Cerebellar nuclear complex (tissue), 1 donor: ENCODE measurements around the gene MUC13.

Source experiments
- DNase-seq, 2 experiments: peaks; one replicate each; lab custom pipeline; 2025; lab: John Stamatoyannopoulos, UW

MUC13 gene

DNA sequence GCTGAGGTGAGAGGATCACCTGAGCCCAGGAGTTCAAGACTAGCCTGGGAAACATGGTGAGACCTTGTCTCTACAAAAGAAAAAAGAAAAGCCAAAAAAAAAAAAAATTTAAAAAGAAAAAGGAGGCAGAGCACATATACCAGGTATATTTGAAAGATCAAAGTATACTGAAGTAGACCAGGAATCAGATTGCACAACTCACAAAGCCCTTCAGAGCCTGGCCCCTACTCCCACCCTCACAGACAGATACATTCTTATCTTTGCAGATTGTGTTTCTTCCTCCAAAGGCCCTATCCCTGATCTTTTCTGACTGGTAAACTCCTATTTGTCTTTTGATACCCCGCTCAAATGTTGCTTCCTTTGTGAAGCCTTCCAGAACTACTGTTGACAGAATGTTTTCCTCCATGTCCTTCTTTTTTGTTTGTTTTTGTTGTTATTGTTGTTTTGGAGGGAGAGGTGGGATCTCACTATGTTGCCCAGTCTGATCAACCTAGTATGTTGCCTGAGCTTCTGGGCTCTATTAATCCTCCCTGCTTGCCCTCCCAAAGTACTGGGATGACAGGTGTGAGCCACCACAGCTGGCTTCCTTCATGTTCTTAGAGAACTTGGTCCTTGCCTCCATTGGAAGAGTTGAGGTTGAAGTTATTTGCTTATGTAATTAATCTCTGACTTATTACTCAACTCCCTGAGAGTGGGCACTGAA, 37.6 kb downstream of the MUC13 start:
- DNase-seq = no peak

DNA sequence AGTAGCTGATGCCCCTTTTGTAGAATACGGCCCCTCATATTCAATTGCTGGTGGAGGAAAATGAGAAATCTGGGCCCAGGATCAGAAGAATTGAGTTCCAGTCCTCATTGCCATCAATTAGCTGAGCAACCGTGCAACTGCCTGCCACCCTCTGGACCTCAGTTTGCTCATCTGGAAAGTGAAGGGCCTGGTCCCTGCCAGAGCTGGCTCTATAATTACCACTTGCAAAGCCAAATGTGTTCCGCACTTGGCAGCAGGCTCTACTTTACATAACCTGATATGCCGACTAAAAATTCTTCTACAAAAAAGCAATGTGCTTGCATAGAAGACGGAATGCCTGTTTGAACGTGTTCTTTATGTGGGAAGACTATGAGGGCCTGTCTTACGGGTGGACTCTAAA, 38.8 kb downstream of the MUC13 start:
- no peak for DNase-seq

DNA sequence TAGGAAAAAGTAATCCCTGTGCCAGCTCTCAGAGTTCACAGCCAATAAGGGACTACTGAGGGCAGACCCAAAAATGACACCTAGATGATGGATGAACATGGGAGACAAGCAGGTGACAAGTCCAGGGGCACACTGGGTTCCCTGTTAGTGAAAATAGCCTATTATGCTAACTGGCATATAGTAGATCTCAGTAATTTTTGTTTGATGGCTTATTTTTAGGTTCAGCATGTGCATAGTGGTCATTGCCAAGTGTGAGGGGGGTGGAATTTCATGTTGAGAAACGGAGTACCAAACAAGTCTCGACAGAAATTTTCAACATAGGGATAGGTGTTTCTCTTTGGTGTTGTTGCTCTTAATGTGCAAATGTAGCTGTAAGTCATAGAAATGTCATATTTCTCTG, 41.0 kb downstream of the MUC13 start:
- no peak for DNase-seq

DNA sequence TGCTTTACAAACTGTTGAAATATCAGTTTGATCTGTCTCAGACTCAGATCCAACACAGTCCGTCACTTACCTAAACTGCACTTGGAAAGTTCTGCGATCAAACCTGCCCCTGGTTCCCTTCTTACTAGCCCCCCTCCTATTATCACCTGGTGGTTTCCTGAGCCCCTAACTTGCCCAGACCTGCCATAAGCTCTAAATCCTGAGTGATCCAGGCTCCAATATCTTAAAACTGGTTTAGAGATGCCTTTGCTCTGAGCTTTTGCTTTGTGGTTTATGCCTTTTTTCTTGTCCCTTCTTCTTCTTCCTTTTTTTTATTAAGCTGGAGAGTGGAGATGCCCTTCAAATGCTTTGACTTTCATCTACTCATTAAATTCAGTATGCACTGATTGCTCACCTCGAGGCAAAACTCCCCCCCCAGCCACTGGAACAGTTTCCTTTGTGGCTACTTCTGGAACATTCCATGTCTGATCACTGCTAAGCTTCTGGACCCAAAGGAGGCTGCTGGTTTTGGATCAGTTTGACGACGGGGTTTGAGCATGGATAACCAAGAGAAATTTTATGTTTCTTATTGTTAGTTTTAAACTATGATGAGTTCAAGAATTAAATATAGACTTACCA, 43.9 kb downstream of the MUC13 start:
- DNase-seq = no peak

DNA sequence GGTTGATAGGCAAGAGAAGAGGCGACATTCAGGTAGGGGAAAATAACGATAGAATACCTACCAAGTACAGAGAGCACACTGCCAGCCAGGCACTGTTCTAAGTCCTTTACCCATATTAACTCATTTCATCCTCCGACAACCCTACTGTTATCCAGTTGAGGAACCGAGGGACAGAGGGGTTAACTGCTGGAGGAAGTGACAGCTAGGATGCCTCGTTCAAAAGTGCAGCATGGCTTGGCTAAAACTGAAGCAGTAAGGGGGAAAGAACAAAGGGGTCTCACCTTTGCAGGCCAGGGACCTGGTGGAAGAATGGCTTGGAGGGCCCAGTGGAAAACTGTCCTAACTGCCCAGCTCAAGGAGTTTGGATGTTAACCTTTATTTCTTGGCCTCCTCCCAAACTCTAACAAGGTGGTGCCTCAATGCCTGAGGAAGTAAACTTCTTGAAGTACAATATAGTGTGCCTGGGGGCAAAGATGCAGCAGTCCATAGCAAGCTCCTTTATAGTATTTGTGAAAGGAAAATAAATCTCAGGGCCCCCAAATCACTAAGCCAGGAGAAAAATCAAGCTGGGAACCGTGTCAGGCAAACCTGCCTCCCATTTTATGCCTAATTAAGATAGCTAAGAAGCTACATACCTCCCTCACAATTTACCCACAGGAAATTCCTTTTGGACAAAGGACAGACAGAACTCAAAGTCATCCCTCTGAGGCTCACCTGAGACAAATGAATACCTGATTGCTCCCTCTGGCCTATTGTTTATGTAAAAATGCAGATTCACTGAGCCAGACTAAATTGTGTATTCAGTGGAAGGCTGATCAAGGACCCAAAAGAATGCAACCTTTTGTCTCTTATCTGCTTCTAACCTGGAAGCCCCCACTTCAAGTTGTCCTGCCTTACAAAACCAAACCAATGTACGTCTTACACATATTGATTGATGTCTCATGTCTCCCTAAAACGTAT, 45.8 kb downstream of the MUC13 start:
- no peak for DNase-seq

DNA sequence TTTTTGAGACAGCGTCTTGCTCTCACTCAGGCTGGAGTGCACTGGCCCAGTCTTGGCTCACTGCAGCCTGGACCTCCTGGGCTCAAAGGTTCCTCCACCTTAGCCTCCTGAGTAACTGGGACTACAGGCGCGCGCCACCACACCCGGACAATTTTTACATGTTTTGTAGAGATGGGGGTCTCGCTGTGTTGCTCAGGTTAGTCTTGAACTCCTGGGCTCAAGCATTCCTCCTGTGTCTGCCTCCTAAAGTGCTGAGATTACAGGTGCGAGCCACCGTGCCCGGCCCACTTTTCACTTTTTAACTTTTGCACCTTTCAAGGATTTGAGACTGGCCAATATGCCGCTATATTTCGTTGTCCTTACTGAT, 46.6 kb downstream of the MUC13 start:
- DNase-seq = no peak

DNA sequence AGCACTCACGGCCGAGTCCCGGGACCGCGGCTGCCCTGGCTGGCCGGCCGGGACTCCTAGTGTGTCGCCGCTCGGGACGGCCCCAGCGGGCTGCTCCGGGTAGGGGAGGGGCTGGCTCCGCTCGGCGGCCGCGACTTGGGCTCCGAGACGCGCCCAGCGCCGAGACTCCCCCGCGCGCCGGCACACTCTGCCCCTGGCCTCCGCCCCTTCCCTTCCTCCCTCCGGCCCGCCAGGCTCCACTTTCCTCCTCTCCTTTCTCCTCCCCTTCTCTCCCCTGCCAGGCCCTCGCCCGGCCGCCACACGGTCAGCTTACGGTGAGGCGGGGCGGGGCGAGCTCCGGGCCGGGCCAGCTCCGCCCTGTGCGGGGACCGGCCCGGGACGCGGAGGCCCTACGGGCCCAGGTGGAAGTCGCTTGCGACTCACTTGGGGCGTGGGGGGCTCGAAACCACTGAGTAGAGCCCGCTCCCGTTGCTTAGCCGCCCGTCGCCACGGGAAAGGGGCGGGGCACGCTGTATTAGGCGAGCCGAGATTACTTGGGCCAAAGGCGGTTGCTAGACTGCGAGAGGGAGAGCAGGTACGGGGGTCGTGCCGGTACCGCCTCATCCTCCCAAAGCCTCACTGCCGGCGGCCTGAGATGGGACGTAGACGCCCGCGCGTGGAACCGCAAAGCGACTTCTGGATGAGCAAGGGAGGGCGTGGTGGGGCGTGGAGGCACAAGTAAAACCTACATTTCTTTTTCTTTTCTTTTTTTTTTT, 47.2 kb downstream of the MUC13 start, which contains the start of gene ITGB5:
Gene ITGB5, minus strand, starts transcription at position 189 of the 755 bp plus-strand sequence. CDS start 365 bp downstream, outside the sequence.
- DNase-seq = no peak

DNA sequence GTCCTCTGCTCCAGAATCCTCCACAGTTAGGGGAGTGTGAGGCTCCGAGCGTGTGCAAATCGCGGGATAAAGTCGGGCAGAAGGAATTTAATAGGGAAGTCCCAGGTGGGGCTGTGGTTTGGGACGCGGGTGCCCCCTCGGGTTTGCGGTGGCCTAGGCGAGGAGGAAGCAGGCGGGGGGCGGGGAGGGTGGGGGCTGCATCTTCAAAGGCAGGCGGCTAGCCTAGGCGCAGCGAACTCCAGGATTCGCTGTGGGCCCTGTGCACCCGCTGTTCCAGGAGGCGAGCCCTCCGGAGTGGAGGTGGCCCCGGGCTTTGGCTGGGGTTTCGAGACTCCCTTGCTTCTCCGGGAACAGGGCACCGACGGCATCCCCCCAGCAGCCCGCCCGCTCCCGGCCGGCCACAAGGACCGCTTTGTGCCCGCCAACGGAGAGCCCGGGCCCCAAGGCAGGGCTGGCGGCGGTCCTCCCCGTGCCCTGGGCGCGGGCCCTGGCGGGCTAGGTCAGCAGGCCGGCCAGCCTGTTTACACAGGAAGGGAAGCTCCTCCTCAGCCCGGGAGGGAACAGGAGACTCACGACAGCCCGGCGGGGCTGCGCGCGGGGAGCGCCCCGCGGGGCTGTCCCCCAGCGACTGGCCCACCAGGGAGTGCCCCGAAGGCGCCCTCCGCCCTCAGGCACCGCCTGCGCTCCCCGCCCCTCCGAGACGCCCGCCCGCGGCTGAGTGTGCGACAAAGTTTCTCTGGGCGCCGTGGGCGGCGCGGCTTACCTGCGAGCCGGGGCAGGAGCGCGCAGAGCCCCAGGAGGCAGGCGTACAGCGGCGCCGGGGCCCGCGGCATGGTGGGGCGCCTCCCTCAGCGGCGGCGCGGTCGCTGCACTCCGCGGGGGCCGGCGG, 48.1 kb downstream of the MUC13 start:
- DNase-seq = no peak

DNA sequence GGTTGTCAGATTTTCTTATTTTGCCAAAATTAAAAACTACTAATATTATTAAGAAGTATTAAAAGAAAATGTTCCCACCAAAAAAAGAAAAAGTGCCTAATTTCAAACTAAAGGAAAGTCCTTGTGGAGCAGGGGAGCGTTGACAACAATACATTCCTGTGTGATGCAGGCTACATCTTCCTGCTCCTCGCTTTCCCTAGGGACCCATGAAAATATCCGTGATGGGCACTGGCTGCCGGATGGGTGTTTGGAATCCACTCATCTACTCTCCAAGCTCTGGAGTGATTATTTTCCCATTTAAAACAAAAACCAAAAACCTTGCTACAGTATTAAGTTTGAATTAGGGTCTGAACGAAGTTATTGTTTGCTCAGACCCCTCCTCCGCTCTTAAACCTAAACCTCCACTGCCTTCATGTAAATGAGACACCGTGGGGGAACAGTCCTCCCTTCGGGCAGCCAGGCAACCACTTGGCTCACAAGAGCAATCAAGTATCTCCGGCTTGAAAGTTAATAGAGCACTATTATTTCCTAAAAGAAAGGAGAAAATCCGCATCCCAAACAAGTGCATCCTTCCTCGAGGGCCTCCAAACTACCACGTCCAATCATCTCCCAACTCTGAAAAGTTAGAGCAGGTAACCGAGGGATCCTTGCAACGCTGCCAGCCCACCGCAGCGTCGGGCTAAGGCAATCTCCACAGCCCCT, 48.9 kb downstream of the MUC13 start:
- DNase-seq = no peak

DNA sequence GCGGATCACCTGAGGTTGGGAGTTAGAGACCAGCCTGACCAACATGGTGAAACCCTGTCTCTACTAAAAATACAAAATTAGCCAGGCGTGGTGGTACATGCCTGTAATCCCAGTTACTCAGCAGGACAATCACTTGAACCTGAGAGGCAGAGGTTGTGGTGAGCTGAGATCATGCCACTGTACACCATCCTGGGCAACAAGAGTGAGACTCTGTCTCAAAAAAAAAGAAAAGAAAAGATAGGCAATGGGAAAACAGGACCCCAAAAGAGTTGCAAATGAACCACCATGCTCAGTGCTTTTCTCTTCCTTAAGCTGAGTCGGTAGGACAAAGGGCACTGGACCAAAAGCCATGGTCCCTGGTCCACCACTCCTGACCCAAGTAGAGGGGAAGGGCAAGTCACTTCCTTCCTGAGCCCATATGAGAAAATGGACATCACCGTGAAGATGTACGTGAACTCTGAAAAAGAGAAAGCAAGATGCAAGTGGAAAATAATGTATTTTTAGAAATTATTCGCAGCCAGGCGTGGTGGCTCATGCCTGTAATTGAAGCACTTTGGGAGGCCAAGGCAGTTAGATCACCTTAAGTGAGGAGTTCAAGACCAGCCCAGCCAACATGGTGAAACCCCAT, 50.0 kb downstream of the MUC13 start:
- no peak for DNase-seq

DNA sequence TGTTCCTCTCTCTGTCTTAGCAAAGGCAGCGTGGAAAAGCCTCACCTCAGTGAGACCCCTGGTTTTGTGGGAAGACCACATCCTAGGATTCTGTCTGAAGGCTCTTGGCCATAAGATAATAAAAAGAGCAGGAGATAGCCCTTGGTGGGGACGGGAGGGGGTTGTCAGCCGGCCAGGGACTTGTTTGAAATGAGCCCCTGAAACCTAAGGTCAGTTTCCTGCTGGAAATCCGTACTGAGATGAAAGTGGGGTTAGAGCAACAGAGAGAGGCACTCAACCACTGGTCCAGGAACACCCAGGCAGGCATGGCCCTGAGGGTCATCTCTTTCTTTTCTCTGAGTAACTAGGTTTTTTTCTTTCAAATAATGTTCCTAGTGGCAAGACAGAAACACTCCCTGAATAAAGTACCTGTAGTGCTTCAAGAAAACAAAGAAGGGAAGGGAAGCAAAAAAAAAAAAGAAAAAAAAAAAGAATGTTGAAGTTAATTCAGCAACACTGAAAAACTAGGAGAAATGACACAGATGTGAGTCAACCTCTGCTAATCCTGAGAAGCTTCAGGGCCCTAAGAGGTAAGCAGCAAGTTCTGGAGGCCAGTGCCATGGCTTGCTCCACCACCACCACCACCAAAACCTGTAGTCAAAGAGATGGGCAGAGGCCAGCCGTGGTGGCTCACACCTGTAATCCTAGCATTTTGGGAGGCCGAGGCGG, 50.6 kb downstream of the MUC13 start:
- no peak for DNase-seq

DNA sequence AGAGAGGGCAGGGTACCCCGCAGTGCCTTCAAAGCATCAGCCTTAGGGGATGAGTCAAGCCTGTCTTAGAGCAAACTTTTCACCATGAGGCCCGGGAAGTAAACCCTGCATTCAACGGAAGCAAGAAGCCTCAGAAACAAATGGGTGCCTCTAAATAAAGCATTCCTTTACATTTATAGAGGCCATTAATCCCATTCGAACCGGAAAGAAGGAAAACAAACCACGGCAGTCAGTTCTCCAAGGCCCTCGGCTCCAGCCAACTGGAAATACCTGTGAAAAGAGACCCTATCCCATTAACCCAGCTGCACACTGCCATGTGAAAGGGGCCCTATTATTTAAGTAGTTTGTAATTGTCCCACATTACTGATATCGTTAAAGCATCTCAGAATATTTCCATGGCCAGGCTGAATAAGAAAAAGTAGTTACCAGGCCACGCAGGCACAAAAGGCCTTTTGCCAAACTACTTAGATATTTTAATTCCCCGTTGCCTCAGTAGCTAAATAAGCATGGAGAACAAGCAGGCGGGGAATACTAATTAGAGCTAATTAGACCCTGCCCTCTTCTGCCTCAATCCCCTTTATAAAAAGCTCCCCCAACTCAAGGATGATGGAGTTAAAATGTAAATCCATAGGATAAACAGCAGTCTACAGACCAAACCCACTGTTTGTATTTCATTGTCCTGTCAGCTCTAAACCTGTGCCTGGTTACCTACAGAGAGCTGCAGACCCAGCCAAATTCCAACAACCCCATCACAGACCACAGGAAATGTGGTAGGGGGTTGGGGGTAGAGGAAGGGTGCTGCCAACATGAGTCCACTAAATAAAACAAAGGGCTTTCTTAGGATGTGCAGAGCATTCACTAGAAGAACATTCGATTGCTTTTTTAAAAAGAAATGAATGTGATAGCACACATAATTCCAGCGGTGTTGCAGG, 51.5 kb downstream of the MUC13 start:
- DNase-seq = no peak

DNA sequence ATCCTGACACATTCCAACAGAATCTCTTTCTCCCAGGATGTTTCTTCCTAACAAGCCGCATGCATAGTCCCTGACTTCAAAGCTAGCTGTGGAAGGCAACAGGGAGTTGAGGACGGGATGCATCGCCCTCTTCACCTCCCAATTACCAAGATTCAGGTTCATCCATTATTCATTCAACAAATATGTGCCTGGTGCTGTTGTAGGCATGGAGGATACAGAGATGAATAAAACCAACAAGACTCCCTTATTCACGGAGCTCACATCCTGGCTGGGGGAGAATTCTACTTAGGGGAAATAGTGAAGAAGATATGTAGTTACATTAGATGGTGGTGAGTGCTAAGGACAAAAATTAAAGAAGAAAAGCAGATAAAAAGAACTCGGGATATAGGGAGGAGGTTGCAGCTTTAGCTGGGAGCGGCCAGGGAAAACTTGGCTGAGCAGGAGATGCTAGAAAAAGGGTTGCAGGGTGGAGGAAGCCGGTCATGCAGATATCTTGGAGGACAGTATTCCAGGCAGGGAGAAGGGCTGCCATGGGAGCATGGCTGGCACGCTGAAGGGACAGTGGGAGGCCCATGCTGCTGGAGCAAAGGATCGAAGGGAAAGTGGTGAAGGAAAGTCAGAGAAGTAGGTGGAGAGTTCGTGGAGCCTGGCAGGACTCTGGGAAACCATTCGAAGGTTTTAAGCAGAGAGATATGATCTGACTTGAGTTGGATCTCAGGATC, 52.4 kb downstream of the MUC13 start:
- no peak for DNase-seq

DNA sequence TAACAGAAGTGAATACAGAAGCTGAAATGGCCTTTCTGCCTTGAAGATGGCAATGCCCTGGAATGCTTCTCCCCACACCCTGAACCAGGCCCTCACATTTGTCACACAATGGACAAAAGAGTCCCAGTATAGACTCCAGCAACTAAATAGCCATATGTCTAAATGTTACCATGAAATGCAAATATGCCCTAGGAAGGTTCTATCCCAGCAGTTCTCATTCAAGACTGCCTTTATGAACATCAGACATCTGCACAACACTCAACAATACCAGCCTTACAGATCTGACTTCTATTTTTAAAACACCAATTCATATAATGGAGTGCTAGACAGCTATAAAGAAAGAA, 55.2 kb downstream of the MUC13 start:
- no peak for DNase-seq

DNA sequence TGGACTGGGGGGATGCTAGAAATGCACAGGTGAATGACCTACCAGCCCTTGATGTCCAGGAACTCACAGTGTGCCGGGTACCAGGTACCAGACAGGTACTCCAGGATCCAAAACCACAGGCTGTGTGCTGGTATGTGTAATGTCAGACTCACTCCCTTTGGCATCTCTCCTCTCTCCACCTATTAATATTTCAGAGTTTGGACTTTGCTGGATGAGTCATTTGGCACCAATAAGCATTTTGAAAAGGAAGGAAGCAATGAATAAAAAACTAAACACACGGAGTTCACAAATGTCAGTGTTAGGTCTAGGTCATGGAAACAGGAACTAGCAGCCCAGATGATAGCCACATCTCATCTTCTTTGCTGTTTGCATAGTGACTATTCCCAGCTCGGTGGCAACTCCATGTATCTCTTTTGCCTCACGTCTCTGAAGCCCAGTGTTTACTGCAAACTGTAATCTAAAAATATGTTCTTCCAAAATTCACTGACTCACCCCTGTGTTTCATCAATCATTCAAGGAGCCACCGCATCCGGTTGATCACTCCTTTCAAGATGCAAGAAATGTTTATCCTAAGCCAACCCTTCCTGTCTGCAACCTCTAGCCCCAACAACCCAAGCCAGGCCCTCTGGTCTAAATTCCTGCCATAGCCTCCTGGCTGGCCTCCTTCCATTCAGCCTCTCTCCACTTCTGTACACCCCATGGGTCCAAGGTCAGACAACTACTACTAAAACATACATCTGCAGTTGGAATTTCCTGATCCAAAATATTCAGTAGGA, 55.8 kb downstream of the MUC13 start:
- DNase-seq = no peak

DNA sequence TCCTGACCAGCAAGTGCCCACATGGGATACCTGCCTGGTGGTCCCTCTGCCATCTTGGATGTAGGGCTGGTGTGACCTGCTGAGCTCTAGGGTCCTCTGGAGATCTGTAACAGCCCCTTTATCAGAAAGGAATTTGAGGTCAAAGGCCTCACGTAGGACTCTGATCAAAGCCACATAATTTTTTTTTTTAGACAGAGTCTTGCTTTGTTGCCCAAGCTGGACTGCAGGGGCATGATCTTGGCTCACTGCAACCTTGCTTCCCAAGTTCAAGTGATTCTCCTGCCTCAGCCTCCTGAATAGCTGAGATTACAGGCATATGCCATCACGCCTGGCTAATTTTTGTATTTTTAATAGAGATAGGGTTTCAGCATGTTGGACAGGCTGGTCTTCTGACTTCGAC, 56.9 kb downstream of the MUC13 start:
- no peak for DNase-seq

DNA sequence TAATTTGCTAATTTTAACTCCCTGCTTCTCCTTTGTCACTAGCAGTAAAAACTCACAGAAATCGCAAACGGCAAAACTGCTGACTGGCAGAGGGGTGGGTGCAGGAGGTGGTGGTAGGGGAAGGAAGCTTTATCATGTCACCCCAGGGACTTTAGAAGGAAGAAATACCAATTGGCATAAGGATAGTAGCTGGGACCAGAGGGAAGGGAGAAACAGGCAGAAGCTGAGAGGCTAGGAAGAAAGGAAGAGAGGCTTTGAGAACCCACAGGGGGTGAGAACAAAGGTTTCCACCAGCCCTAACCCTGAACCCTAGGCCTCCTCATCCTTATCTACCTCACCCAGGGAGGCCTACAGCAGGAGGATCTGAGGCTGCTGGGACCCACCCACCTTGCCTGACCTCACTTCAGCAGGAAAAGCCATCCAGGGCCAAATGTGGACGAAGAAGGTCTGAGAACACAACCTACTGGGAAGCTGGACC, 58.1 kb downstream of the MUC13 start:
- no peak for DNase-seq
